ENCODE measurements around the gene ASAP2. TPM values are rescaled to one million over a fixed set of nuclear protein-coding genes. Genes with fewer than 3 reads are reported as not detected.

ASAP2 gene
- total RNA-seq, 1 donor from 2014 or later: 68.6 TPM

- DNase-seq (ENCODE audit: low read depth): peak; percentile 90
Measured at GRCh38 chr2:9423100-9423921, 216.7 kb downstream of the ASAP2 start, which contains the start of the genes CPSF3 and ITGB1BP1. TSS of gene CPSF3 (plus strand) at chr2:9423654. CDS start at chr2:9423774, 120 bp downstream. TSS of gene ITGB1BP1 (minus strand) at chr2:9423528. CDS start at chr2:9418697, 4,831 bp downstream.

- DNase-seq (ENCODE audit: low read depth): peak; percentile 32
Measured at GRCh38 chr2:9423922-9424272, 217.3 kb downstream of the ASAP2 start.

DNA sequence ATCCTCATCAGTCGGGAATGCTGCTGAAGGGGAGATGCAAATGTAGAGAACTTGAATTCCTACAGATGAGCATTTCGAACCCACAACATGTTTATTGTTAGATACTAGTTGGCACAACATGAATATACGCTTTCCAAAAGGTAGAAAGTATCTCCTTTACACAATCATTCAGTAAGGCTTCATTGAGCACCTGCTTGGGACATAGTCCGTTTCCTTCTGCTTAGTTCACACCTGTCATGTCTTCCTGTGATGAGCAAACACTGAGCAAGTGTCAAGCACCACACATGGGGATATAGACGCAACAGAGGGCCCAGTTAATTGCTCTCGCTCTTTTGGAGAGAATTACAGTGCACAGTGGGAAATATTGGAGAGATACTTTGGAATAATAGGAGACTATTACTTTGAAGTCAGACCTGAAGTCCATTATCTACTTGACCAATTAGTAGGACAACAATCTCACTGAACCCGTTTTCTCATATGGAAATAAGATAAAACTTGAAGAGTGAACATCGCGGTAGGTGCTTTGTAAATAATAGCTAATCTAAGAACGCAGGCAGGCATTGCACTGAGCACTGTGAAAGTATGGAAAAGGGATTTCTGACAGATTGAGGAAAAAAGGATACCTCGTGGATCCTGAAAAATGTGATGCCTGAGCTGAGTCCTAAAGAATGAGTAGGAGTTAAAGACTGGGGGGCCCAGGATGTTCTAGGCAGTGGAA lies 218.0 kb downstream of the ASAP2 start:
- DNase-seq (ENCODE audit: low read depth): no peak

- DNase-seq (ENCODE audit: low read depth): no peak
Measured at GRCh38 chr2:9428965-9429577, 222.5 kb downstream of the ASAP2 start.

- DNase-seq (ENCODE audit: low read depth): peak; percentile 47
Measured at GRCh38 chr2:9430316-9431293, 224.0 kb downstream of the ASAP2 start.

DNA sequence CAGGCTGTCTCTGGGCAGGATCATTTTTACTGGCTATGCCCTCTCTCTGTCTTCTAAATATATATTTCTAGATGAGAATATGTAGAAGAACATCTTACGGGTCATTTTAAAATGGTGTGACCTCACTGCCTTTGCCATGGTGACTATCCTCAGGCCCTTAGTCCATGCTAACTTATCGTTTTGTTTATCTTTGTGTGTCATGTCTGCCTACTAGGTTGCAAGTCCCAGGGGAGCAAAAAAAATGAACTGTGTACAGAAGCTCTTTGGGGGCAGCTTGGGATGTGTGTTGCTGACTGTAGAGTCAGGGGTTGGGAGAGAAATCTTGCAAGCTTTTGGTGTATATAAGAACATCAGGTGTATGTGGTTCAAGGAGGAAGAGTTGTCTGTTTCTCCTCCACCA lies 227.9 kb downstream of the ASAP2 start:
- DNase-seq (ENCODE audit: low read depth): no peak

- no peak for DNase-seq (ENCODE audit: low read depth)
Measured at GRCh38 chr2:9439536-9439935, 232.9 kb downstream of the ASAP2 start.

GRCh38 chr2:9440058-9440727 lies 233.6 kb downstream of the ASAP2 start:
- no peak for DNase-seq (ENCODE audit: low read depth)

DNA sequence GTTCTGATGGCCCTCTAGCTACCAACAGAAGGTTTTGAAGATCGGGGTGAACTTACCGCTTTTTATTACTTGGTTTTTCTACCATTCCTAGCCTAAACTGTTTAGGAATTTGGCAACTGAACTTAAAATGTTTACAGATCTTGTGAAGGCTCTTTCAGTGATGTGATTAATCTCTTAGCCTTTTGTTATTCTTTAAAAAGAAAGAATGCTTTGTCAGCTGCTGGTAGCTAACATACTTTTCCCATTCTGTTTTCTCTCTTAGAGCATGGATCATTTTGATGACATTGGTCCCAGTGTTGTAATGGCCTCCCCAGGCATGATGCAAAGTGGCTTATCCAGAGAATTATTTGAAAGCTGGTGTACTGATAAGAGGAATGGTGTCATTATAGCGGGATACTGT lies 234.9 kb downstream of the ASAP2 start:
- no peak for DNase-seq (ENCODE audit: low read depth)

GRCh38 chr2:9443526-9443925 lies 236.9 kb downstream of the ASAP2 start:
- no peak for DNase-seq (ENCODE audit: low read depth)

DNA sequence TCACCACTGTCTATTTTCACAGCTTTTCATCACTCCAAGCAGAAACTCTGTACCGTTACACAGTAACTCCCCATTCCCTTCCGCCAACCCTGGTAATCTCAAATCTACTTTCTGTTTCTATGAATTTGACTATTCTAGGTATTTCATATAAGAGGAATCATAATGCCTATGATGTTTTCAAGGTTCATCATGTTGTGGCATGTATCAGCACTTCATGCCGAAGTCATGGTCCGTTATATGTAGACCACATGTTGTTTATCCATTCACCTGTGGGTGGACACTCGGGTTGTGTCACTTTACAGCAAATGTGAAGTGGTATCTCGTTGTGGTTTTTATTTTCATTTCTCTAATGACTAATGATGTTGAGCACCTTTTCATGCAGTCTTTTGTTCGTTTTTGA lies 238.5 kb downstream of the ASAP2 start:
- no peak for DNase-seq (ENCODE audit: low read depth)

GRCh38 chr2:9451231-9451630 lies 244.6 kb downstream of the ASAP2 start:
- DNase-seq (ENCODE audit: low read depth): no peak

Other genes starting within 250 kb of the ASAP2 start
- 29.0 and 47.0 TPM in 2 replicates for gene MBOAT2, start 203.1 kb upstream of the ASAP2 start, total RNA-seq
- gene ITGB1BP1, start 216.7 kb downstream of the ASAP2 start, total RNA-seq: 49.5 and 56.8 TPM in 2 replicates
- gene CPSF3, start 216.8 kb downstream of the ASAP2 start, total RNA-seq: 99.7 and 103 TPM in 2 replicates